Liver (tissue), 3 donors: ENCODE results near the gene AK1.

ENCODE experiments used
- ATF3 ChIP-seq: IDR thresholded peaks from 2 replicates; pipeline ENCODE4 v1.6.1; 2016; ENCODE audit warnings: antibody characterized with exemption
- CTCF ChIP-seq: fragments of 150-350 bp; IDR thresholded peaks from 2 replicates; pipeline ENCODE4 v1.5.1; 2017; ENCODE audit warnings: improper control_type of control experiment, low read depth, low read length; ENCODE audit not compliant: missing input control
- EGR1 ChIP-seq, 2 donors: IDR thresholded peaks; 2 replicates each; pipeline ENCODE4 v1.6.1; 2016 to 2018; ENCODE audit warnings: antibody characterized with exemption in 2 of 2, low read depth in 2 of 2
- HNF4G ChIP-seq: IDR thresholded peaks from 2 replicates; pipeline ENCODE4 v1.6.1; 2016; ENCODE audit warnings: antibody characterized with exemption
- JUND ChIP-seq, 2 donors: IDR thresholded peaks; 2 replicates each; pipeline ENCODE4 v1.6.1; 2016; ENCODE audit warnings: antibody characterized with exemption in 2 of 2
- MAX ChIP-seq: IDR thresholded peaks from 2 replicates; pipeline ENCODE4 v1.6.1; 2016; ENCODE audit warnings: antibody characterized with exemption
- RAD21 ChIP-seq, 2 donors: IDR thresholded peaks; 2 replicates each; pipeline ENCODE4 v1.6.1; 2016; ENCODE audit warnings: antibody characterized with exemption in 2 of 2, mild to moderate bottlenecking in 2 of 2
- SP1 ChIP-seq: IDR thresholded peaks from 2 replicates; pipeline ENCODE4 v1.6.1; 2018; ENCODE audit warnings: antibody characterized with exemption, mild to moderate bottlenecking
- YY1 ChIP-seq: IDR thresholded peaks from 2 replicates; pipeline ENCODE4 v1.6.1; 2016; ENCODE audit warnings: antibody characterized with exemption, mild to moderate bottlenecking
- donor health status: healthy.
- donor health status: healthy.

- TF ChIP-seq CTCF (no peak), YY1 (no peak), HNF4G (no peak), EGR1 (IDR thresholded peaks at IDR 0.05; ENCODE audit: low read depth in 2 of 2) (no peak), RAD21 (IDR thresholded peaks at IDR 0.05) (no peak), SP1 (peak; percentile 26), ATF3 (no peak), JUND (IDR thresholded peaks at IDR 0.05) (no peak), MAX (no peak)
Observed at GRCh38 chr9:127844821-127845359, 32.6 kb downstream of the AK1 start.
